Spleen (tissue), 11 donors: ENCODE measurements around the gene PCDHB2. TPM values are rescaled to one million over a fixed set of nuclear protein-coding genes. Genes with fewer than 3 reads are reported as not detected.
"Not testable (repeated sequence)": the region's sequence is repeated elsewhere in the genome, so short reads cannot be mapped to it uniquely, and the experiment has no call there.

Source experiments
- DNase-seq: peaks from one replicate; pipeline ENCODE4 v3.0.0-alpha.2; 2020
- H3K27ac ChIP-seq, 8 donors: fragments of 200-600 bp; sonication (generic) in 7 of 8; 1 replicate in 4 of 8; 2 replicates in 4 of 8; pipeline versions ENCODE4 v1.5.0 to v1.8.0; 2016 to 2021; ENCODE audit warnings: inconsistent platforms in 4 of 8, mild to moderate bottlenecking in 4 of 8, moderate library complexity in 1 of 8
- H3K27me3 ChIP-seq, 7 donors: fragments of 200-600 bp; sonication (generic) in 6 of 7; replicated peaks in 1 of 7; 1 replicate in 4 of 7; 2 replicates in 3 of 7; pipeline versions ENCODE4 v1.5.0 to v1.8.0; 2016 to 2021; ENCODE audit warnings: inconsistent platforms in 3 of 7, mild to moderate bottlenecking in 1 of 7
- H3K36me3 ChIP-seq, 6 donors: fragments of 200-600 bp; sonication (generic) in 5 of 6; 1 replicate in 4 of 6; 2 replicates in 2 of 6; pipeline versions ENCODE4 v1.5.0 to v1.8.0; 2016 to 2021; ENCODE audit warnings: inconsistent platforms in 2 of 6
- H3K4me1 ChIP-seq, 6 donors: fragments of 200-600 bp; sonication (generic) in 5 of 6; 1 replicate in 3 of 6; 2 replicates in 3 of 6; pipeline versions ENCODE4 v1.5.0 to v1.8.0; 2016 to 2021; ENCODE audit warnings: inconsistent platforms in 3 of 6
- H3K4me3 ChIP-seq, 8 donors: fragments of 200-600 bp; sonication (generic) in 7 of 8; 1 replicate in 4 of 8; 2 replicates in 4 of 8; pipeline versions ENCODE4 v1.5.0 to v1.8.0; 2016 to 2021; ENCODE audit warnings: inconsistent platforms in 4 of 8, mild to moderate bottlenecking in 4 of 8, moderate library complexity in 2 of 8
- H3K9me3 ChIP-seq, 8 donors: fragments of 200-600 bp; sonication (generic) in 7 of 8; 1 replicate in 4 of 8; 2 replicates in 4 of 8; pipeline versions ENCODE4 v1.5.0 to v1.8.0; 2016 to 2021; ENCODE audit warnings: inconsistent platforms in 4 of 8
- CTCF ChIP-seq, 11 experiments: fragments of 200-600 bp in 7 of 11; fragments of 450-650 bp in 4 of 11; sonication (generic) in 4 of 11; IDR thresholded peaks in 8 of 11; conservative IDR thresholded peaks in 3 of 11; 1 replicate in 7 of 11; 2 replicates in 4 of 11; pipeline versions ENCODE4 v1.4.0 to v1.8.0; 2016 to 2021; ENCODE audit warnings: antibody characterized with exemption in 11 of 11, inconsistent platforms in 4 of 11, mild to moderate bottlenecking in 1 of 11
- POLR2A ChIP-seq, 3 donors: fragments of 450-650 bp; IDR thresholded peaks; one replicate each; pipeline ENCODE4 v1.5.1; 2017; ENCODE audit warnings: antibody characterized with exemption in 3 of 3, mild to moderate bottlenecking in 1 of 3
- POLR2AphosphoS5 ChIP-seq, 3 donors: sonication (generic); formaldehyde crosslinking; IDR thresholded peaks; one replicate each; pipeline ENCODE4 v1.5.1; 2017; ENCODE audit warnings: antibody characterized with exemption in 3 of 3
- WGBS, 5 donors: extraction: QIAGEN DNeasy Blood & Tissue Kit in 3 of 5; methylation state at CpG; one replicate each; pipeline versions ENCODE4 v1.1.5 to v1.1.7; 2013 to 2018; 5-methylcytosine and 5-hydroxymethylcytosine counted together
- intact Hi-C: fragments of 100-400 bp; cut with DNase I; formaldehyde crosslinking; loops from one replicate; pipeline ENCODE4 v1.15.0; 2023; ENCODE audit warnings: low total_unique reads
- polyA plus RNA-seq, 3 donors: library from polyadenylated mRNA; stranded (reverse); fragments of 200-250 nt; gene quantifications; one replicate each; pipeline ENCODE4 v1.2.1, GENCODE V29; 2013
- total RNA-seq, 7 donors: library from RNA; depleted of rRNA in 3 of 7; stranded (reverse); fragments of >200 nt in 3 of 7; fragmentation: NEBNext Ultra II Directional in 4 of 7; extraction: Animal tissue kit (Norgen Biotek cat#: 25700) in 4 of 7; gene quantifications; one replicate each; pipeline versions ENCODE4 v1.1.0 to v1.2.1, GENCODE V29; 2016 to 2021
- donor health status: healthy with polysubstance abuse.
- donor health status: DM: no; HTN: no; CAD: no; lungs with moderate emphysema.
- donor health status: DM: no; HTN: no; CAD: no.
- donor health status: Bipolar disorder and iron deficiency.
- donor health status: healthy.
- donor health status: DM: no; HTN: no; CAD: no.
- donor health status: DM: yes; HTN: yes; CAD: no.

Gene PCDHB2
- total and polyA plus RNA-seq, 10 donors: 0.12 to 2.0 (median 1.4) TPM

DNA sequence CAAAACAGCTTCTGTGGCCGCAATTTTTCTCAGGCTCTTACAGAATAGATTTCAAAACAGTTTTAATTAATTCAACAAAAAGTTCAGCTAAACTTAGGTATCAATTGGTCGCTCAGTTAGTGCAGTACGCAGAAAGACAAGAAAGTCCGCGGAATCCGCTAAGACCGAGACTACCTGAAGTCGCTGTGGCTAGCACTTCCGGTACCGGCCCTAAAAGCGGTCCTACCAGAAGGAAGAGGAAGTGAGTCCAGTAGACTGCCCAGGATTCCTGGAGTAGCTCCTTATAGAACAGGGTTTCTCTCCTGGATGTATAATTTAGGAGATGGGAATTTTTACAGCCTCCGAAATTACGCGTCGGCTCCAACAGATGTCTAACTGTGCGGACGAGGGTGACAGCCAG is 16.6 kb upstream of the PCDHB2 start:
- DNase-seq: no peak
- intact Hi-C loops: no loop called here
- peaks cover 0 to 43% (median 0%) of the 10 kb centered on the region in 7 donors for H3K27me3 ChIP-seq
- no peak for TF ChIP-seq POLR2AphosphoS5 (IDR thresholded peaks at IDR 0.05)
- no peak for TF ChIP-seq CTCF (IDR thresholded peaks at IDR 0.05 in 8 of 11, conservative IDR thresholded peaks at IDR 0.05 in 3 of 11)
- no peak for TF ChIP-seq POLR2A (IDR thresholded peaks at IDR 0.05)
- peaks cover 0 to 30% (median 19%) of the 10 kb centered on the region in 8 donors for H3K9me3 ChIP-seq
- no peak overlapping the region for H3K27ac ChIP-seq
- H3K4me1 ChIP-seq: no peaks in the 10 kb centered on the region
- no peaks in the 10 kb centered on the region for H3K36me3 ChIP-seq
- 48 to 57% (median 50%) methylated on average over 17 of the region's 17 CpGs for WGBS, 5 donors
- peak overlapping the region in 2 of 8 donors; percentile 5 to 24 for H3K4me3 ChIP-seq

- Histone ChIP-seq H3K4me1 (no peaks in the 10 kb centered on the region), H3K36me3 (no peaks in the 10 kb centered on the region), H3K4me3 (no peak overlapping the region), H3K27ac (no peak overlapping the region), H3K9me3 (peaks cover 0 to 38% (median 15%) of the 10 kb centered on the region in 8 donors), H3K27me3 (peaks cover 0 to 65% (median 0%) of the 10 kb centered on the region in 7 donors)
- intact Hi-C loops: no loop called here
- no peak for DNase-seq
- TF ChIP-seq POLR2A (IDR thresholded peaks at IDR 0.05): no peak
- no peak for TF ChIP-seq CTCF (IDR thresholded peaks at IDR 0.05 in 8 of 11, conservative IDR thresholded peaks at IDR 0.05 in 3 of 11)
- TF ChIP-seq POLR2AphosphoS5 (IDR thresholded peaks at IDR 0.05): no peak
Observed at GRCh38 chr5:141082228-141082627, 12.2 kb upstream of the PCDHB2 start.

DNA sequence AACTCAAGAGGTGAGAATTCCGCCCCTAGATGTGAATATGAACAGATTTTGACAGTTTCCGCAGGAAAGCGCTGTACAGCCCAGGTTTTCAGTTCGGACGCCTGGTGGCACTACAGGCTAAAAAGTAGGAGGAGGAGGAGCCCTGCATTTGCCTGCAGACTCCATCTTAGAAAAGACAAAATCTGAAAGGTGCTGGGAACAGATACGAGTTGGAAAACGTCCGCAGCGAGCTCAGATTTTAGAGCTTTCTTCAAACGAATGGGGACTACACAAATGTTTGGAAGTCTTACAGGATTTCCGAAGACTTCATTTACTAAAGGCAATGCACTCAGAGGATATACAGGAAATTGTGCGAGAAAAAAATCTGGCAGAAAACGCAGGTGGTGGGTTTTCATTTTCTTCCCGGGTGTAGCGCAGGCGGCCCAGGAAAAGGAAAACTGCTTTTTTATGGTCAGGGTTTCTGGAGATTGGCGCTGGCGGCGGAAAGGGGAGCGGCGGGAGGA is 9.9 kb upstream of the PCDHB2 start:
- Histone ChIP-seq H3K4me3 (peak overlapping the region in 7 of 8 donors; percentile 5 to 60 (median 21)), H3K4me1 (no peaks in the 10 kb centered on the region), H3K27me3 (peaks cover 0 to 52% (median 0%) of the 10 kb centered on the region in 7 donors), H3K36me3 (no peaks in the 10 kb centered on the region), H3K27ac (peak overlapping the region in 3 of 8 donors; percentile 28 to 55 (median 31)), H3K9me3 (peaks cover 0 to 39% (median 10%) of the 10 kb centered on the region in 8 donors)
- whole genome bisulfite sequencing, 5 donors: 11 to 18% (median 17%) methylated on average over 21 of the region's 21 CpGs
- TF ChIP-seq CTCF (IDR thresholded peaks at IDR 0.05 in 8 of 11, conservative IDR thresholded peaks at IDR 0.05 in 3 of 11): peak in 7 of 11 experiments; percentile 28 to 57 (median 38)
- no peak for TF ChIP-seq POLR2A (IDR thresholded peaks at IDR 0.05)
- TF ChIP-seq POLR2AphosphoS5 (IDR thresholded peaks at IDR 0.05): no peak
- no peak for DNase-seq
- intact Hi-C loops: no loop called here

DNA sequence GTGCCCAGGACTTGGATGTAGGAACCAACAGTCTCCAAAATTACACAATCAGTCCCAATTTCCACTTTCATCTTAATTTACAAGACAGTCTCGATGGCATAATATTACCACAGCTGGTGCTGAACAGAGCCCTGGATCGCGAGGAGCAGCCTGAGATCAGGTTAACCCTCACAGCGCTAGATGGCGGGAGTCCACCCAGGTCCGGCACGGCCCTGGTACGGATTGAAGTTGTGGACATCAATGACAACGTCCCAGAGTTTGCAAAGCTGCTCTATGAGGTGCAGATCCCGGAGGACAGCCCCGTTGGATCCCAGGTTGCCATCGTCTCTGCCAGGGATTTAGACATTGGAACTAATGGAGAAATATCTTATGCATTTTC is 837 bp downstream of the PCDHB2 start:
- DNase-seq: no peak
- intact Hi-C loops: no loop called here
- no peak for TF ChIP-seq POLR2A (IDR thresholded peaks at IDR 0.05)
- no peak for TF ChIP-seq CTCF (IDR thresholded peaks at IDR 0.05 in 8 of 11, conservative IDR thresholded peaks at IDR 0.05 in 3 of 11)
- TF ChIP-seq POLR2AphosphoS5 (IDR thresholded peaks at IDR 0.05): no peak
- Histone ChIP-seq H3K4me1 (no peaks in the 10 kb centered on the region), H3K36me3 (no peaks in the 10 kb centered on the region), H3K4me3 (peak overlapping the region in 1 of 8 donors; percentile 38), H3K27ac (no peak overlapping the region), H3K9me3 (peaks cover 3 to 87% (median 41%) of the 10 kb centered on the region in 8 donors), H3K27me3 (peaks cover 0 to 76% (median 0%) of the 10 kb centered on the region in 7 donors)
- WGBS, 5 donors: 40 to 50% (median 48%) methylated on average over 12 of the region's 12 CpGs

DNA sequence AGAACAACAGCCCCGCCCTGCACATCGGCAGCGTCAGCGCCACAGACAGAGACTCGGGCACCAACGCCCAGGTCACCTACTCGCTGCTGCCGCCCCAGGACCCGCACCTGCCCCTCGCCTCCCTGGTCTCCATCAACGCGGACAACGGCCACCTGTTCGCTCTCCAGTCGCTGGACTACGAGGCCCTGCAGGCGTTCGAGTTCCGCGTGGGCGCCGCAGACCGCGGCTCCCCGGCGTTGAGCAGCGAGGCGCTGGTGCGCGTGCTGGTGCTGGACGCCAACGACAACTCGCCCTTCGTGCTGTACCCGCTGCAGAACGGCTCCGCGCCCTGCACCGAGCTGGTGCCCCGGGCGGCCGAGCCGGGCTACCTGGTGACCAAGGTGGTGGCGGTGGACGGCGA is 1.8 kb downstream of the PCDHB2 start:
- Histone ChIP-seq H3K9me3 (peaks cover 3 to 87% (median 50%) of the 10 kb centered on the region in 8 donors), H3K27me3 (peaks cover 0 to 84% (median 0%) of the 10 kb centered on the region in 7 donors)
- H3K4me3 ChIP-seq, intact Hi-C loops, H3K36me3 ChIP-seq, H3K4me1 ChIP-seq, DNase-seq, H3K27ac ChIP-seq: not testable (repeated sequence)
- 36 to 51% (median 44%) methylated on average over 23 to 33 of the region's 46 CpGs; no CpG with 5 or more reads in 1 of the 5 donors for WGBS, 5 donors

GRCh38 chr5:141096586-141096985 is 2.2 kb downstream of the PCDHB2 start:
- intact Hi-C loops: not testable (repeated sequence)
- 20 to 42% (median 37%) methylated on average over 23 to 36 of the region's 38 CpGs; no CpG with 5 or more reads in 2 of the 5 donors for WGBS, 5 donors
- H3K9me3 ChIP-seq: peaks cover 3 to 88% (median 52%) of the 10 kb centered on the region in 8 donors

More at GRCh38 chr5:141096586-141096985, 2.2 kb downstream of the PCDHB2 start:
- H3K4me1 ChIP-seq, H3K4me3 ChIP-seq, DNase-seq, H3K36me3 ChIP-seq, H3K27ac ChIP-seq: not testable (repeated sequence)
- peaks cover 0 to 88% (median 0%) of the 10 kb centered on the region in 7 donors for H3K27me3 ChIP-seq
